Measurements from ENCODE around the gene PSMB3.

DNA sequence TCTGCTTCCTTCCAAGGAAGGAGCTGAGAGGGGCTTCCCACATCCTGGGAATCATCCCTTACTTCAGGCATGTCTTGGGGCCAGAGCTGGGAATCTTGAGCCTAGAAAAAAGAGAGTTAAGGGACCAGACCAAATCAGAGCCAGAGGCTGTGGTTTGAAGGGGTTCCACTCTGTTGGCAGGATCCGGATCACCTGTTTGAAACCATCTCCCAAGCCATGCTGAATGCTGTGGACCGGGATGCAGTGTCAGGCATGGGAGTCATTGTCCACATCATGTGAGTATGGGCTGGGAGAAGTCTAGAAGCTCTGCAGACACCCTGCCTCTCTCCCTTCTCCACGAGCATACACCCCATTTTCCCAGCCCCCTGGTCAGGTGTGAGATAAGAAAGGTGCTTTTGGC lies 9.7 kb downstream of the PSMB3 start:
- TF ChIP-seq CTCF (IDR thresholded peaks at IDR 0.05; ENCODE audit: low read length) (no peak), EZH2 (IDR thresholded peaks at IDR 0.05; ENCODE audit: borderline replicate concordance, low read length) (no peak)

Measured in OCI-LY1 (cell line).